NT2/D1 (cell line): ENCODE data around the gene LSP1.

Experiments
- SUZ12 ChIP-seq: IDR thresholded peaks from 2 replicates; pipeline ENCODE4 v1.6.1; 2011; ENCODE audit not compliant: insufficient read length, insufficient read depth; ENCODE audit errors: extremely low read depth
- YY1 ChIP-seq: IDR thresholded peaks from 2 replicates; pipeline ENCODE4 v1.6.1; 2011; ENCODE audit not compliant: insufficient read length, insufficient read depth

DNA sequence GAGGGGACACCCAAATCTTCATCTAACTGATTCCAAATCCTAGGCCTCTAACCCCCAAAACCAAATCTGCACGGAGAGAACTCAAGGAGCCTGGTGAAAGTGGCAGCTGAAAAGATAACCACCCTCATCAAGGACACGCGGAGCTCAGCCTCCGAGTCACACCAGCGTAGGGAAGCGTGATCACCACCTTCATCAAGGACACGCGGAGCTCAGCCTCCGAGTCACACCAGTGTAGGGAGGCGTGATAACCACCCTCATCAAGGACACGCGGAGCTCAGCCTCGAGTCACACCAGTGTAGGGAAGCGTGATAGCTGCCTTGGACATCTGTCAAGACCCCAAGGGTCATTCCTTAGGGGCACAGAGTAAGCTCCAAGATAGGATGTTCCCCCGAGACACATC lies 47.4 kb upstream of the LSP1 start:
- TF ChIP-seq SUZ12 (no peak), YY1 (no peak)
